Putamen (tissue), 1 donor: Measurements from ENCODE around the gene CPXM1.
A peak's percentile ranks its signal among the peaks of the same experiment; 100 is the strongest.

Experiments used
- DNase-seq: peaks from one replicate; pipeline ENCODE4 v3.0.0-alpha.2; 2016; ENCODE audit warnings: low spot score

CPXM1 gene

DNA sequence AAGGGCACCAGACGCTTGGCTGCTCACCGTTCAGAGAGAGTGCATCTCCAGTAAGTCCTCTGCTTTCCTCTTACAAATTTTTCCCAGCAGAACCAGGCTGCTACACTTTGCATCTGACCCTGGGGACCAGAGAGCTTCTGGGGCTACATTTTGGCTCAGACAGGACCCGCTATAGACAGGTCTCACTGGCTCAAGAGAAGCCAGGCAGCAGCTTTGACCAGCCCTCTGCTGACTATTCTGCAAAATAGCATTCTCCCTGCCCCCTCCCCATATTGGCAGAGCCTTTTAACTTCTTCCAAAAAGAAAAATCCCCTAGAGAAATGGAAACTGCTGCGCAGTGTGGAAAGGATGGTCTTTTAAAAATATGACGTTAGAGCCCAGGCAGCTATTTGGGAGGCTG is 37.2 kb downstream of the CPXM1 start:
- DNase-seq = no peak

DNA sequence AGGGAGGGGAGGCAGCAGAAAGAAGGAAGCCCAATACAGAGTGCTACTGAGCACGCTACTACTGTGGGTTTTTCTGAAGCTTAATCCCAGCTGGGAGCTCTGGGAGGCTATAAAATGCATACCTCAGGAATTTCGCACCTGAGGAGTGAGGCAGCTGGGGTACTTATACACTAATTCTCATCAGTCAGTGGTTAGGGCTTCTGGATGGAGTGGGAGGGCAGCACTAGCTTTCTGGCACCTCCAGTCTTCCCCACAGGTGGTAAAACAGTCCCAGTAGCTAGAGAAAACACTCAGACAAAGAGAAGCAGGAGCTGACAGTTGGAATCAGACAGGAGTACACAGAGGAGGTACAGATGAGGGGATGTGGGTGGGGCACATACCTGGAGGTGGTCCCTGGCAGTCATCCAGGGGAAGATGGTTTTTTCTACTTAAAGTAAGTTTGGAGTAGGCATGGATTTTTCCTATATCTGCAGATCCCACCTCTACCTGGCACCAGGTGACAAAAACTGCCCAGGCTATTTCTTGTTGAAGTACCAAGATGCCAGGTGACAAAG is 37.8 kb downstream of the CPXM1 start:
- peak; percentile 24 for DNase-seq

DNA sequence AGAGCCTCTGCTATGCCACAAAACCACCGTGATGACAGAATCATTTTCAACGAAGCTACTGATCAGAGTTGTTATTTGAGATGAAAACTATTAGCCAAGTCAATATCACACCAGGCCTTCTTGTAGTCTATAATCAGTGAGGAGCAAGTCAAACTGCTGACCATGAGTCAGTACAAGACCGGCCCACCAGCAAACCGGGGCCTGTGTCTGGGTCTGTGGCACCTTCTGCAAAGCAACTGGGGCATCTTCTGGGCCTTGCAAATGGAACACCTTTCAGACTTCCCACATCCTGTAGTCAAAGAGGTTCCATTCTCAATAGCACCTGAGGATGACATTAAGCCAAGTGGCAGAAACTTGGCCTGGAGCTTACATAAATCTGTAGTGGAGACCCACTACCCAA is 38.5 kb downstream of the CPXM1 start:
- no peak for DNase-seq

DNA sequence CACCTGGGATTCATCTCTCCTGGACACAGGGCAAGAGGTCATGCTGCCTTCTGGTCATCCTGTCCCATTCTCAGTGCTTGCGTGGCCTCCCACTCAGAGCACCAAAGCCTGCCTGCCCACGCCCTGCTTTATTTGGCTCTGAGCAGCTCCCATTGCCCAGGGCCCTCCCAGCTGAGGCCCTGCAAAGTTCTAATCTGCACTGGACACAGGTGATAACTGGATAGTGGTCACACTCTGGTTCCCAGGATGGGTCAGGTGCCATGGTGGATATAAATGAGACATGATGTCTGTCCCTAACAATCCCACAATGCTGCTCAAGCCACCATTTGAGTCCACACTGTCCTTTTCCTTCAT is 39.5 kb downstream of the CPXM1 start:
- DNase-seq = no peak

DNA sequence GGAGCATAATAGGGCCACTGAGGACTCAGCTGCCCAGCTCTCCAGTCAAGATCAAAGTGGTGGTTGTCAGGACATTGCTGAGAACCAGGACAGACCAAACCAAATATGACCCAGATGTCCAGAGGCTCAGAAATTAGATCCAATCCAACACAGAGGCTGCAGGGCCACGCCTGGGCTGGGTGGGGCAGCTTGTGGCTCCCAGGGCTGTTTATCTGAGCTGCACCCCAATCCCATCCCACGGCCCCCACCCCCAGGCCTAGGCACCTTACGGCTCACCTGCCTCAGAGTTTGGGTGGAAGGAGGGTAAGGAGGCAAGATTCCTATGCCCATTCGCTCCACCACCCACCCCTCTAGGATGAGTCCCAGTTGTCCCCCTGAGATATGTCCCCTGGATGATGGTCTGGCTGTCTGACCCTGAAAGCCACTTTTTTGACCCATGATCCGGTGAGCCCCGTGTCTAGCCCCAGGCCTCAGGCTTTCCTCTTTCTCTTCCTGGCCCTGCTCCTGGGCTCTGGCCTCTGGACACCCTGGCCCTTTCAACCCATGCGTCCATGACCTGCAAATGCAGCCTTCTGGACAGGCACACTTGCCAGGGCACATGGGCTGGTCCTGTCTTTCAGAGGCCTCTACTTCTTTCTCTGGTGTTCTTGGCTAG is 40.0 kb downstream of the CPXM1 start:
- DNase-seq = no peak

DNA sequence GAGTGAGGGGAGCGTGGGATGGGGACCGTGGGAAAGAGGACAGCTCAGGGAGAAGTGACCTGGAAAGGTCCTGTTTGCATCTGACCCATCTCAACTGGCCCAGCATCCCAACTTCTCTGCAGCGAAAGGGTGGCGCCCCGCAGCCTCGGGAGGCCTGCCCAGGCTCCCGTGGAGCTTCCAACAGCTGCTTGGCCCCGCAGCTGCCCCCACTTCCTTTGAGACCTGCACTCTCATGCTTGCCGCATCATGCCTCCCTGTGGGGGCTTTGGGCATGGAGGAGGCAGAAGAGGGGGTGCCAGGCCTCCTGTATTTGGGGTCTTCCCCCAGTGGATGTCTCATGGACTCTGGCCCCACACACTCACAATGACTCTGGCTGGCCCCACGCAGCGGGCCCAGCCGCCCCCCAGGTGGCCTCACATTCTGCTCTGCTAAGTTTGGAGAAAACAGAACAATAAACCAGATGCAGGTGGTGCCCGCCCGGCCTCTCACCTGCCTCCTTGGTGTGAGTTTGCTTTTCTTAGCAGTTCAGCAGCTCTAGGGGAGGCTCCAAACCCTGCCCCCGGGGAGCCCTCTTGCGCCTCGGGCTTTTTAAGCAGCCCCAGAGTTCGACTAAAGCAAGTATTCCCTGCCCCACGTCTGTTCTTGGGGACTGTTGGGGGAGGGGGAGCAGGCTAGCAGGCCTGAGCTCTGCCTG is 40.7 kb downstream of the CPXM1 start:
- DNase-seq = no peak

DNA sequence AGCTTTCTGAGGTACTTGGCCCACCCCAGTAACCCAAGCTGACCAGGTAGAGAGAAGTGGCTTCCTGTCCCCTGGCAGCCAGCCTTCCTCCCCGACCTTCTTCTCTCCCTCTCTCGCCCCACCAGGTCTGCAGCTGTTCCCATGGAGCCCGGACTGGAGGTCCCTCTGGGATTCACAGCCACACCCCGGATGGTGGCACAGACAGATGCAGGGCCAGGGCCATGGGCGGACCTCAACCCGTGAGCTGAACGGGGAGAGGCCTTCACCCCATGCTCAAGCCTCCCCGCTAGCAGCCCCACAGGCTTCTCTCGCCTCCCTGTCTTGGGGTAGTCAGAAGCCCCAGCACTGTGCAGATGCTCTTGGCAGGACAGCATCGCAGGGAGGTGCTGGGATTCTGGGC is 41.3 kb downstream of the CPXM1 start:
- no peak for DNase-seq

DNA sequence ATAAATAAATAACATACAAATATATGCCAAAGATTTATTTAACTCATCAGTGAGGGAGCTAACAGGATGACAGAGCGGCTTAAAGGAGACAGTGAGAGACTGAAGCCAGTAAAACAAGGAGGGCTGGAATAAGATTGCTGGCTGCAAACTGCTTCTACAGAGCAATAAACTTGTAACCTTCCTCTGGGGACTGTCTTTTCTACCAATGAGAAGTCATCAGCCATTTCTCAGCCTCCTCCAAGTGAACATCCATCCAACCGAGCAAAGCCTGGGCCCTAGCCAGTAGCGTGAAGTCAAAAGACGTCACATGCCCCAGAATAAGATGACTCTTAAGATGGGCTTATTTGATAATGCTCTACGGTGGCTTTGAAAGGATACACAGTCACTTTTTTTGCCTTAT is 42.5 kb downstream of the CPXM1 start:
- DNase-seq = no peak

DNA sequence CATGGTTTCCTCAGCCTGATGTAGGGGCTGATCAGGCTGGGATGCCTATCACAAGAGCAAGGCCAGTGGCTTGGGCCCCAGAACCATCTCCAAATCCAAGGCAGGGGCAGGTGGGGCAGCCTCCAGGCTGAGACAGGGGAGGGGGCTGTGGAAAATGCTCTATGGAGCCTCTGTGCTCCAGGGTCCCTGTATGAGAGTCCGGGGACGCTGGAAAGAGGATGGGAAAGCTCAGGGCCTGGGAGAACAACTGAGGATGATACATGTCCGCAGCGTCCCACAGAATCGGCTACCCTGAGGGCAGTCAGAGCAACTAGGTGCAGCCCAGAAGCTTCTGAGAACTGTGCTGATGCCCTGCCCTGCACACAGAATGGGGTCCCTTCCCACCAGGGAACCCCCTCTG is 43.4 kb downstream of the CPXM1 start:
- no peak for DNase-seq

DNA sequence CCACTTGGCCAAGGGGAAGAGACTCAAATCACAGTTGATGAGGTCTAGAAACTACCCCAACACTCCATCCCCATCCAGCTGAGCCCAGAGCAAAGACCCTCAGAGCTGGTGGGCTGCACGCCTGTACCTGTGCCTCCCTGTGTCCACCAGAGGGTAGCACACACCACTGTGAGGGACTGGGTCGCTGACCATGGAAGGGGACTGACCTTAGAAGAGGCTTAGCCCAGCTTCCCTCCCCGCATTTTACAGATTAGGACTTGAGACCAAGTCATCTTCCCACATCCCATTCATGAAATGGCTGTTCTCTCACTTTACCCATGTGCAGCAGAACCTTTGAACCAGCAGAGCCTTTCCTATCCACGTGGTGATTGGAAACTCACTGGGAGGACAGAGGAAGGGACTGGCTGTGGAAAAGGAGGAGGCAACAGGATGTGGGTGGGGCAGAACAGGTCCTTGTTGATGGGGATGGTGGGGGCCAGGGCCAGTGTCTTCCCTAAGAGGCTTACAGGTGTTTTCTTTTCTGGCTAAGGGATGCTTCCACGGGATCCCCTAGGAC is 44.3 kb downstream of the CPXM1 start:
- DNase-seq = no peak

DNA sequence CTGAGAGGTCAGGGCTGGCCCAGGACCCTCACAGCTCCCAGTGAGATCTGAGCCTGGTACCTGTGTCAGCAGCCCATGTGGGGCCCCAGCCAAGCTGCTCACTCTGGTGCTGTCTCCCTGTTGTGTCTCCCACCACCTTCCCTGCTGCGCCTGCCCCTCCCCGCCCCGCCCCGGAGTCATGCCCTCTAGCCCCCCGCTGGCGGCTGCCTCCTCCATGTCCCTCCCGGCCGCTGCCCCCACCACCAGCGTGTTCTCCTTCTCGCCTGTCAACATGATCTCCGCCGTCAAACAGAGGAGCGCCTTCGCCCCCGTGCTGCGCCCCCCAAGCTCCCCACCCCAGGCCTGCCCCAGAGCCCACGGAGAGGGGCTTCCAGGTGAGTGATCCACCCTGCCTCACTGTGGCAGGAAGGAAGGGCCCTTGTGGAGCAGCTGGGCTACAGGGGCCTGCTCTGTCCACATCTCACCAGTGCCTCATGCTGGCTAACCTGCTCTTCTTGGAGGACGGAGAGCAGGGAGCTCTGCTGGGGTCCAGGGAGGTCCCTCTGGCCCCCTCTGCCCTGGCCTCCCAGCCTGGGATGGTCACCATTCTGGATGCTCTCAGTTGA is 44.9 kb downstream of the CPXM1 start:
- no peak for DNase-seq

DNA sequence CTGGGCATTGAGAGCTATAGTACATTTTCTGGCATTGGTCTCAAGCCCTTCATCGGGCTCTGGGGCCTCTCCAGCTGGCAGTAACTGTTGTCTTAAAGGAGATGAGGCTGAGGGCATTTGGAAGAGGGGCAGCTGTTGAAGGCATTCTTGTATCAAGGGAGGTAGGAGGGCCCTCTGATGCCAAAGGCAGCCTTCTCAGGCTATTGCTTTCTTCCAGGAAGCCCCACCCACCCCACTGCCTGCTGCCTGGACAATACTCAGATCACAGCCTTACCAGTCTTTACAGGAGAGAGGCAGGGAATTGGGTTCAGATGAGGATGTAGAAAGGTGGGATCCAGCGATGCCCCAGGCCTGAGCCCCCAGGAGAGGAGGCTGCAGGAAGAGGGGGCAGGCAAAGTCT is 46.0 kb downstream of the CPXM1 start:
- DNase-seq = no peak

DNA sequence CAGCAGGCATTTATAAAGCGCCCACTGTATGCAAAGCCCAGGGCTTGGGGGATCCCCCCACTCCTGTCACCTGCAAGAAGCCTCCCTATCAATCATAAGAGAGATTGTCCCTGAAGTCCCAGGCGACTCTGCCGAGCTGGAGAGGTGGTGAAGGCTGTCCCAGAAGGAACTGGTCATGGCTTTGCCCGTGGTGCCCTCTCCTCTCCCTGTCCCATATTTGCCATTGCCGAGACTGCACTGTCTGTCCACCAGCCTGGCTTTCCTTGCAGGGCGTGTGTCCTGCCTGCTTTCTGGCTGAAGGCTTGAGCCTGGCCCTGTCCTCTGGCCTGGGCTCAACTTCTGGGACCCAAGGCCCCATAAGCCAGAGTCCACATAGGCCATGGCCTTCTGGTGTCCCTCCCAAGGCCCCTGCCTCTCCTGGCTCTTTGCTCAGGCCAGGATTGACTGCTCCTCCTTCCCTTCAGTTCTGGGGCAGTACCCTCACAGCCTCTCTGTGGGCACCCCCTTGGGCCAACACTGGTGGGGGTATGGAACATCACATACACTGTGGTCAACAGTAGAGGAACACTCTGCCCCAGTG is 46.9 kb downstream of the CPXM1 start:
- DNase-seq = no peak

DNA sequence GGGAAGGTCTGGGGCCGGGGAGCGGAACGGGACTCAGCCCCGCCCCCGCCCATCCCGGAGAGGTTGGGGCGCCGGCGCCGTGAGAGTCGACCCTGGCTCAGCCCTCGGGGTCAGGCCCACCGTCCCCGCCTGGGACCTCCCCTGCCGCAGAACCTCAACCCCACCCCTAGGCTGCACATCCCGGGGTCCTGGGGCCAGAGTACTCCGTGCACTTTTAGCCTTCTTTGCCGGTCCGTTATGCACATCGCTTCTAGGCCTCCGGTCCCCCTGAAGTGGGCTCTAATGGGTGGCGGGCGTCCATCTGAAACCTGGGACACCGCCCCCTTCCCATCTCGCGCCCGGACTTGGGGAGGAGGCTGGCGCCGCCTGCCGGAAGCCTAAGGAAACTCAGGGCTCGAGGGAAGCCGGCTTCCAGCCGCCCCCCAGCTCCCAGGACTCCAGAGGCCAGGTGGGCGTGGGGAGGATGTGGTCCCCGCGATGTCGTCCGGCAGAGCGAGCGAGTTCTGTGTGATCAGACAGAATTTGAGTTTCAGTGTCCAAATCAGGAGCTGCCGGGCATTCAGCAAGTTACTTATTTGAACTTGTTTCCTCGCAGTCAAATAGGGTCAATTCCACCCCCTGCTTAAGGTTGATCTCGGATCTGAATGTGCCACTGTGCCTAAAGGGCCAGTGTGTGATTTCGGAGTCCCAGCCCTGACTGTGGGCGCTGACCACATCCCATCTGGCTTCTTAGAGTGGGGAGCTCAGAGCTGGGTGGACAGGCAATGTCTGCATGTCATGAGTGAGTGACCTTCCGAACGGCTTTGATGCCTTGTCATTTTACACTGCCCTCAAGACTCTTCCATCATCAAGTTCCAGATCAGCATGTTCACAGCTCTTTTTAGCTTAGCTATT is 47.6 kb downstream of the CPXM1 start:
- no peak for DNase-seq

DNA sequence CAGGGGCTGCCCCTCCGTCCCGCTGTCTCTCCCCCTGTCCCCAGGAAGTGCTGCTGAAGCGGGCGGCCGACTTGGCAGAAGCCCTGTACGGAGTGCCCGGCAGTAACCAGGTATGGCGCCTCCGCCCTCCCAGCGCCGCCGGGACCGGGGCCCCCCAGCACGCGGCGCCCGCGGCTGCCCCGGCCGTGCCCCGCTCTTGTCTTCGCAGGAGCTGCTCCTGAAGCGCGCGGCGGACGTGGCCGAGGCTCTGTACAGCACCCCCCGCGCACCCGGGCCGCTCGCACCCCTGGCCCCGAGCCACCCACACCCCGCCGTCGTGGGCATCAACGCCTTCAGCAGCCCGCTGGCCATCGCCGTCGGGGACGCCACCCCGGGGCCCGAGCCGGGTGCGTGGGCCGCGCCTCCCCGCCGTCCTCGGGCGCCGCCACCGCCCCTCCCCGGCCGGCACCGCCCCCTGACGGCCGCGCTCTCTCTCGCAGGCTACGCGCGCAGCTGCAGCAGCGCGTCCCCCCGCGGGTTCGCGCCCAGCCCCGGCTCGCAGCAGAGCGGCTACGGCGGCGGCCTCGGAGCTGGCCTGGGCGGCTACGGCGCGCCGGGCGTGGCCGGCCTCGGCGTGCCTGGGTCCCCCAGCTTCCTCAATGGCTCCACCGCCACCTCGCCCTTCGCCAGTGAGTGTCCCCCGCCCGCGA is 48.4 kb downstream of the CPXM1 start:
- DNase-seq = no peak

DNA sequence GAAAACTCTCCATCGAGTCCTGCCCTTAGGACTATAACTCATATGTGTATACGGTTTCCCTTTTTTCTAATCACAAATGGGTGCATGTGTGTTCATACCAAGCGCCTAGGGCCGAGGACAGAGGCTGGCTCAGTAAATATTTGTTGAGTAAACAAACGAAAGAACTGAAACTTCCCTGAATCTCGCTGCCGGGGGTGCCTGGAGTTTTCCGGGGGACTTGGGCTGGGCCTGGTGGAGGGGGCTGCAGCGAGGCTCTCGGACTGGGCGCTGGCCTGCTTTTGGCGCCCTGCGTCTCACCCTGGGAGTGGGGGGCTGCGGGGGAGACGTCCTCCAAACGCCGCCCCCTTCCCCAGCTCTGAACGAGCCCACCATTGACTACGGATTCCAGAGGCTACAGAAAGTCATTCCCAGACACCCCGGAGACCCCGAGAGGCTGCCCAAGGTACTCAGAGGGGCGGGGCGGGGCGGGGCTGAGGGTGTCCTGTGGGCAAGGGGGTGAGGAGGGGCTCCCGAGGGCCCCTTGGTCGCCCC is 49.0 kb downstream of the CPXM1 start:
- DNase-seq = no peak

DNA sequence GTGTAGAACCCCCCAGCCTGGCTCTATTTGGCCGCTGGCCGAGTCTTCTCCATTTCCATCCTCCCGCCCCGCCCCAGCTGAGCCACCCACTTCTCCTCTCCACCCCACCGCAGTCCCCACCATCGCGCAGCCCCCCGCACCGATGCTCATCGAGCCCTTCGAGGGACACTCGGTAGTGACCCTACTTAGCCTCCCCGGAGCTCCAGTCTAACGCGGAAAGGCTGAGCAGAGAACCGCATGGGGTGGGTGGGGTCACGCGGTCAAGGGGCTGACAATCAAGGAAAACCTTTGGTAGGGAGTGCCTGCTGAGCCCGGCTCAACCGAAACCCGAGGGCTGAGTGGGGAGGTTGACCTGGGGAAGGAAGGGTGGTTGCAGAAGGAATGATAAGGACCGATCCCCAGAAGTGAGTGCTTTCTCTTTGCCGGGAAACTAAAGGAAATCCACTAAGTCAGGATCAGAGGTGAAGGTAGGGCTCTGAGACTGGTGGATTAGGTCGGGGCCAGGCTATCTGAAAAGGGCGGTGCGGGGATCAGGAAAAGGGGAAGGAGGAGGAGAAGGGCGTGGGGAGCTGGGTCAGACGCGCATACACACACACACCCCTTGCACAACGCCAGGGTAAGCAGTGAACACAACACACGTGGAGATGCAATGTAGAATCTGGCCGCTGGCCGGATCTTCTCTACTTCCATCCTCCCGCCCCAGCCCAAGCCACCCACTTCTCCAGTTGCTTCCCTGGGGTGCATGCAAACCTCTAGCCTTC is 49.8 kb downstream of the CPXM1 start:
- no peak for DNase-seq

DNA sequence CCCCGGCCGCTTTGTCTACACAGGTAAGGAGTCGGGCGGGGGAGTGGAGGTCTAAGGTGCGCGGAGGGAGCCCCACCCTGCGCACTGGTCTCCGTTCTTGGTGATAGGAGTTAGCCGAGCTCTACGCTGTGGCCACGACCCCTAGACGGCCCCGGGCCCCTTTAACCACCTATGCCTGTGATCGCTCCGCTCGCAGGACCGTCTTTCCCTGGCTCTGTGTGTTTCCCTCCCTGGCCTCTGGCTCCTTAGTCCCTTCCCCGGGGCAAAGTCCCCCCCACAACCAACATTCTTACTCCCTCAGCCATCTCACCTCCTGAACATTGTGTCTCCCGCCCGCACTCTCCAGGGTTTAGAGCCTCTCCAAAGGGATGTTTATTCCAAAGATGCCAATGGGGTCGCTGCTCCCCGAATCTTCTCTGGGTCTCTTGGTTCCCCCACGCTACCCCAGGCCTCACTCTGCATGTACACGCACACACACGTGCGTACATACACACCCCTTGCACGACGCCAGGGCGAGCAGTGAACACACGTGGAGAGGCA is 50.4 kb downstream of the CPXM1 start:
- no peak for DNase-seq

DNA sequence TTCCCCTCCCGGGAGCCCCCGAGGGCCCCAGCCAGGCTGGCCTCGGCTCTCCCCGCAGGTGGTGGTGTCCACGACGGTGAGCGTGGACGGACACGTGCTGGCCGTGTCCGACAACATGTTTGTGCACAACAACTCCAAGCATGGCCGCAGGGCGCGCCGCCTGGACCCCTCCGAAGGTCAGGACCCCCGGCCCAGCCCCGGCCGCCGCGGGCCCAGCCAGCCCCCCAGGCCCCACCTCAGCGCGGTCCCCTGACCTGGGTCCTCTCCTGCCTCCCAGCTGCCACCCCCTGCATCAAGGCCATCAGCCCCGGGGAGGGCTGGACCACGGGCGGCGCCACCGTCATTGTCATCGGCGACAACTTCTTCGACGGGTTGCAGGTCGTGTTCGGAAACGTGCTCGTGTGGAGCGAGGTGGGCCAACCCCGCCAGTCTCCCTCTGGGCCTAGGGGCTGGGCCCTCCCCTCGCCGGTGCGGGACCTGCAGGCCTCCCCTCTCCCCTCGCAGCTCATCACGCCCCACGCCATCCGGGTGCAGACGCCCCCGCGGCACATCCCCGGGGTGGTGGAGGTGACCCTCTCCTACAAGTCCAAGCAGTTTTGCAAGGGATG is 51.0 kb downstream of the CPXM1 start:
- DNase-seq = no peak
